Ascending aorta (tissue), 2 donors: Measurements from ENCODE around the gene ASPM. TPM values are rescaled to one million over a fixed set of nuclear protein-coding genes. Genes with fewer than 3 reads are reported as not detected.

Source experiments
- DNase-seq, 2 donors: peaks; one replicate each; pipeline ENCODE4 v3.0.0-alpha.2; 2019; ENCODE audit warnings: low spot score in 2 of 2
- H3K27ac ChIP-seq, 2 donors: fragments of 200-600 bp; sonication (generic); one replicate each; pipeline ENCODE4 v1.5.1; 2016 to 2017; ENCODE audit warnings: mild to moderate bottlenecking in 1 of 2
- H3K27me3 ChIP-seq: fragments of 200-600 bp; sonication (generic); one replicate; pipeline ENCODE4 v1.5.1; 2017
- H3K36me3 ChIP-seq, 2 donors: fragments of 200-600 bp; sonication (generic); one replicate each; pipeline ENCODE4 v1.5.1; 2016
- H3K4me1 ChIP-seq, 2 donors: fragments of 200-600 bp; sonication (generic); one replicate each; pipeline ENCODE4 v1.5.1; 2016 to 2017; ENCODE audit warnings: mild to moderate bottlenecking in 1 of 2
- H3K4me3 ChIP-seq, 2 donors: fragments of 200-600 bp; sonication (generic); one replicate each; pipeline ENCODE4 v1.5.1; 2016 to 2017; ENCODE audit warnings: mild to moderate bottlenecking in 1 of 2
- H3K9me3 ChIP-seq, 2 donors: fragments of 200-600 bp; sonication (generic); one replicate each; pipeline ENCODE4 v1.5.1; 2016
- intact Hi-C: fragments of 100-400 bp; cut with DNase I; formaldehyde crosslinking; loops from one replicate; pipeline ENCODE4 v1.15.1; 2023
- total RNA-seq: library from RNA; depleted of rRNA; stranded (reverse); fragments of >200 nt; gene quantifications from one replicate; pipeline ENCODE4 v1.1.0, GENCODE V29; 2016
- TF ChIP-seq, protein P1 (sequence below), 3 experiments: fragments of 200-600 bp in 2 of 3; fragments of 450-650 bp in 1 of 3; sonication (generic) in 2 of 3; IDR thresholded peaks; one replicate each; pipeline ENCODE4 v1.5.1; 2016 to 2019; ENCODE audit warnings: antibody characterized with exemption in 3 of 3, mild to moderate bottlenecking in 1 of 3, moderate library complexity in 1 of 3

Gene ASPM
- not detected for total RNA-seq

GRCh38 chr1:197146101-197147095 lies at the start of gene ASPM:
Gene ASPM, minus strand, starts transcription at chr1:197146669. Its CDS starts 232 bp downstream, at chr1:197146437.
- no peaks in the 10 kb centered on the region for H3K9me3 ChIP-seq
- peak within 1 kb of the TSS; percentile 69 to 82 for H3K4me3 ChIP-seq
- DNase-seq: peak; percentile 83 to 95
- no peaks in the 10 kb centered on the region for H3K27me3 ChIP-seq
- TF ChIP-seq, protein P1, sequence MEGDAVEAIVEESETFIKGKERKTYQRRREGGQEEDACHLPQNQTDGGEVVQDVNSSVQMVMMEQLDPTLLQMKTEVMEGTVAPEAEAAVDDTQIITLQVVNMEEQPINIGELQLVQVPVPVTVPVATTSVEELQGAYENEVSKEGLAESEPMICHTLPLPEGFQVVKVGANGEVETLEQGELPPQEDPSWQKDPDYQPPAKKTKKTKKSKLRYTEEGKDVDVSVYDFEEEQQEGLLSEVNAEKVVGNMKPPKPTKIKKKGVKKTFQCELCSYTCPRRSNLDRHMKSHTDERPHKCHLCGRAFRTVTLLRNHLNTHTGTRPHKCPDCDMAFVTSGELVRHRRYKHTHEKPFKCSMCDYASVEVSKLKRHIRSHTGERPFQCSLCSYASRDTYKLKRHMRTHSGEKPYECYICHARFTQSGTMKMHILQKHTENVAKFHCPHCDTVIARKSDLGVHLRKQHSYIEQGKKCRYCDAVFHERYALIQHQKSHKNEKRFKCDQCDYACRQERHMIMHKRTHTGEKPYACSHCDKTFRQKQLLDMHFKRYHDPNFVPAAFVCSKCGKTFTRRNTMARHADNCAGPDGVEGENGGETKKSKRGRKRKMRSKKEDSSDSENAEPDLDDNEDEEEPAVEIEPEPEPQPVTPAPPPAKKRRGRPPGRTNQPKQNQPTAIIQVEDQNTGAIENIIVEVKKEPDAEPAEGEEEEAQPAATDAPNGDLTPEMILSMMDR (IDR thresholded peaks at IDR 0.05): no peak
- no peaks in the 10 kb centered on the region for H3K36me3 ChIP-seq
- no peak within 1 kb of the TSS for H3K27ac ChIP-seq
- H3K4me1 ChIP-seq: peaks cover 0 to 5% of the 10 kb centered on the region in 2 donors
- intact Hi-C loops: no loop called here

GRCh38 chr1:197195100-197195499 lies 48.6 kb upstream of the ASPM start:
- DNase-seq: no peak
- intact Hi-C loops: no loop called here
- Histone ChIP-seq H3K27ac (no peak overlapping the region), H3K36me3 (peaks cover 6 to 15% of the 10 kb centered on the region in 2 donors), H3K27me3 (no peaks in the 10 kb centered on the region), H3K9me3 (no peaks in the 10 kb centered on the region), H3K4me3 (peak overlapping the region in 1 of 2 donors; percentile 3), H3K4me1 (peaks cover 0 to 6% of the 10 kb centered on the region in 2 donors)
- TF ChIP-seq, protein P1 (IDR thresholded peaks at IDR 0.05): no peak

DNA sequence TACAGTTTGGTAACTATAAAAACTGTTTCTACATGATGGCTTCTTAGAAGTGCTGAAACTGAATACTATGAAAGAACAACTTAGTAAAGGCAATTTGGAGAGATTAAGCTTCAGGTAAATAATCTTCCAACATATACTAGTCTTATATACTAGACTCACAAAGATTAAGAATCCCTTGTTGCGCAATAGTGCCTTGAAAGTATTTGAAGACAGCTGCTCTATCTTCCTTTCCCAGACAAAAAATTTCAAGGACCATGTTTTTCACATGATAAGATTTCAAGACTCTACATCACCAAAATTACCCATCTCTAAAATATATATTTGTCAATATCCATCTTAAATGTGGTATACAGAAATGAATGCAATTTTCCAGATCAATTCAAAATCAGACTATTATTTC lies 37.7 kb upstream of the ASPM start:
- TF ChIP-seq, protein P1 (IDR thresholded peaks at IDR 0.05): no peak
- H3K36me3 ChIP-seq: peaks cover 24 to 61% of the 10 kb centered on the region in 2 donors
- no peak for DNase-seq
- H3K27me3 ChIP-seq: no peaks in the 10 kb centered on the region
- H3K4me1 ChIP-seq: no peaks in the 10 kb centered on the region
- no peaks in the 10 kb centered on the region for H3K9me3 ChIP-seq
- H3K27ac ChIP-seq: no peak overlapping the region
- no peak overlapping the region for H3K4me3 ChIP-seq
- intact Hi-C loops: no loop called here

DNA sequence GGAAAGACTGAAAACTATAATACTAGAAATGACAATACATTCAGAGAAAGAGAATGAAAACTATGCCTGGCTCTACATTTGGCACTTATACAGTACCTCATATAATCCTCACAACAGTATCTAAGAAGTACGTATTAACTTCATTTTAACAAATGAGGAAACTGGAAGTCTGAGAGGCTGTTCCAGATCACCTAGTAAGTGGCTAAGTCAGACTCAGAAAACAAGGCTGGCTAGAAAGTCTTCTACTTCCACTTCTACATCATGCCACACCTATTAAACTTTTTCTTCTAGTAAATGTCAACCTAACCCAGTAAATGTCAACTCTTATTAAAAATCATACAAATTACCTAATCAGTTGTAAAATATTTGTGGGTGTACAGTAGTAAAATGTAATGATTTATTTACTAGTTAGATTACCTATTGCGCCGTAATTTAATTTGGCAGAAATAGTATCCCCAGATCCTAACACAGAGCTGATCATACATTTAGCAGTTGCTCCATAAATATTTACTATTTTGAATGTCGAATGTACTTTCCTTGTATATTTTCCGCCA lies 36.8 kb upstream of the ASPM start:
- no peak for DNase-seq
- no peak overlapping the region for H3K4me3 ChIP-seq
- no peak overlapping the region for H3K27ac ChIP-seq
- no peaks in the 10 kb centered on the region for H3K9me3 ChIP-seq
- H3K27me3 ChIP-seq: no peaks in the 10 kb centered on the region
- TF ChIP-seq, protein P1 (IDR thresholded peaks at IDR 0.05): no peak
- H3K36me3 ChIP-seq: peaks cover 20 to 58% of the 10 kb centered on the region in 2 donors
- no peaks in the 10 kb centered on the region for H3K4me1 ChIP-seq
- intact Hi-C loops: no loop called here

- TF ChIP-seq, protein P1 (IDR thresholded peaks at IDR 0.05): no peak
- DNase-seq: no peak
- Histone ChIP-seq H3K27ac (no peak overlapping the region), H3K4me1 (no peaks in the 10 kb centered on the region), H3K27me3 (no peaks in the 10 kb centered on the region), H3K36me3 (peaks cover 18 to 56% of the 10 kb centered on the region in 2 donors), H3K9me3 (no peaks in the 10 kb centered on the region), H3K4me3 (no peak overlapping the region)
- intact Hi-C loops: no loop called here
Measured at GRCh38 chr1:197182716-197183115, 36.2 kb upstream of the ASPM start.
